IMR-90 (cell line): ENCODE results near the gene UBN1. TPM values are rescaled to one million over a fixed set of nuclear protein-coding genes. Genes with fewer than 3 reads are reported as not detected.

Experiments
- ATAC-seq: fragments of 200-7000 bp; cut with Tn5 transposase; 2 replicates; pipeline ENCODE4 v1.9.1; 2020; ENCODE audit warnings: low read depth, mild to moderate bottlenecking, moderate library complexity
- BruUV-seq: library from RNA; stranded (reverse); fragments of 400-500 nt; replicated peaks from 2 replicates; lab custom pipeline; 2021; lab: Mats Ljungman, UMichigan
- CTCF ChIA-PET: fragments of 300-600 bp; formaldehyde crosslinking; extraction: SDS; loops from one replicate; lab custom pipeline; 2021; ENCODE audit warnings: antibody characterized with exemption; lab: Yijun Ruan, JAX
- POLR2A ChIA-PET: fragments of 300-600 bp; sonication (Branson Sonifier 250); formaldehyde crosslinking; loops from one replicate; lab custom pipeline; 2022; ENCODE audit warnings: antibody characterized with exemption; ENCODE audit not compliant: unreplicated experiment; lab: Charles Lee
- DNase-seq: peaks from one replicate; pipeline ENCODE4 v3.0.0; 2013
- H2AFZ ChIP-seq: replicated peaks from 2 replicates; pipeline ENCODE3; 2013; ENCODE audit warnings: low read length, mild to moderate bottlenecking; ENCODE audit not compliant: poor library complexity
- H2AK5ac ChIP-seq: 2 replicates; pipeline ENCODE4 v1.6.1; 2013; ENCODE audit warnings: low read depth, low read length, inconsistent platforms
- H2AK9ac ChIP-seq: replicated peaks from 2 replicates; pipeline ENCODE3; 2013; ENCODE audit warnings: mild to moderate bottlenecking, low read depth, low read length, moderate library complexity; ENCODE audit not compliant: poor library complexity
- H2BK120ac ChIP-seq: 2 replicates; pipeline ENCODE4 v1.6.1; 2013; ENCODE audit warnings: low read depth, low read length, inconsistent platforms
- H2BK15ac ChIP-seq: 3 replicates; pipeline ENCODE4 v1.6.1; 2013; ENCODE audit warnings: low read depth, low read length, inconsistent platforms
- H2BK20ac ChIP-seq: 2 replicates; pipeline ENCODE4 v1.6.1; 2013; ENCODE audit warnings: low read depth, mild to moderate bottlenecking, inconsistent platforms, low read length, moderate library complexity
- H2BK5ac ChIP-seq: 2 replicates; pipeline ENCODE4 v1.6.1; 2013; ENCODE audit warnings: mild to moderate bottlenecking, low read depth, low read length, inconsistent platforms; ENCODE audit not compliant: poor library complexity, severe bottlenecking
- H3K14ac ChIP-seq: replicated peaks from 2 replicates; pipeline ENCODE4 v1.6.1; 2013; ENCODE audit warnings: low read depth, low read length, inconsistent platforms
- H3K18ac ChIP-seq: 2 replicates; pipeline ENCODE4 v1.6.1; 2013; ENCODE audit warnings: low read depth, low read length, control low read depth
- H3K23ac ChIP-seq: 2 replicates; pipeline ENCODE4 v1.6.1; 2013; ENCODE audit warnings: low read depth, low read length, inconsistent platforms
- H3K27ac ChIP-seq: 2 replicates; pipeline ENCODE4 v1.5.1; 2013; ENCODE audit warnings: mild to moderate bottlenecking, control low read depth, low read length; ENCODE audit not compliant: insufficient read depth
- H3K27me3 ChIP-seq: 2 replicates; pipeline ENCODE4 v1.6.1; 2013; ENCODE audit warnings: low read length; ENCODE audit not compliant: control insufficient read depth, insufficient read depth
- H3K36me3 ChIP-seq: 2 replicates; pipeline ENCODE4 v1.6.1; 2013; ENCODE audit warnings: low read length, mixed read lengths; ENCODE audit not compliant: control insufficient read depth, insufficient read depth
- H3K4ac ChIP-seq: 2 replicates; pipeline ENCODE4 v1.6.1; 2013; ENCODE audit warnings: low read depth, low read length, inconsistent platforms
- H3K4me1 ChIP-seq: 2 replicates; pipeline ENCODE4 v1.6.1; 2013; ENCODE audit warnings: low read length, mixed read lengths; ENCODE audit not compliant: control insufficient read depth, insufficient read depth
- H3K4me2 ChIP-seq: 2 replicates; pipeline ENCODE4 v1.6.1; 2013; ENCODE audit warnings: low read depth, mild to moderate bottlenecking, control low read depth, low read length, moderate library complexity
- H3K4me3 ChIP-seq: 2 replicates; pipeline ENCODE4 v1.5.1; 2013; ENCODE audit warnings: low read depth, mild to moderate bottlenecking, control low read depth, low read length, moderate library complexity; ENCODE audit not compliant: insufficient read depth
- H3K56ac ChIP-seq: 2 replicates; pipeline ENCODE4 v1.6.1; 2013; ENCODE audit warnings: low read length, inconsistent platforms; ENCODE audit not compliant: insufficient read depth; ENCODE audit errors: extremely low read depth
- H3K79me1 ChIP-seq, 2 experiments: 2 replicates each; pipeline ENCODE4 v1.6.1; 2013; ENCODE audit warnings: low read length in 2 of 2, inconsistent platforms in 1 of 2, low read depth in 1 of 2
- H3K9ac ChIP-seq: 2 replicates; pipeline ENCODE4 v1.6.1; 2013; ENCODE audit warnings: low read depth, low read length, control low read depth
- H3K9me1 ChIP-seq: 2 replicates; pipeline ENCODE4 v1.6.1; 2013; ENCODE audit warnings: low read length, inconsistent platforms; ENCODE audit not compliant: insufficient read depth
- H3K9me3 ChIP-seq: 2 replicates; pipeline ENCODE4 v1.6.1; 2013; ENCODE audit warnings: low read length; ENCODE audit not compliant: control insufficient read depth, insufficient read depth
- H4K20me1 ChIP-seq: 2 replicates; pipeline ENCODE4 v1.6.1; 2013; ENCODE audit warnings: low read length, inconsistent platforms; ENCODE audit not compliant: insufficient read depth
- H4K5ac ChIP-seq: 2 replicates; pipeline ENCODE4 v1.6.1; 2013; ENCODE audit warnings: mild to moderate bottlenecking, low read depth, low read length, control low read depth
- H4K8ac ChIP-seq, 2 experiments: 2 replicates each; pipeline ENCODE4 v1.6.1; 2013; ENCODE audit warnings: low read depth in 2 of 2, low read length in 2 of 2, control low read depth in 1 of 2, inconsistent platforms in 1 of 2
- H4K91ac ChIP-seq: 2 replicates; pipeline ENCODE4 v1.6.1; 2013; ENCODE audit warnings: low read depth, low read length, inconsistent platforms; ENCODE audit not compliant: insufficient read depth
- BHLHE40 ChIP-seq: fragments of 150-350 bp; IDR thresholded peaks from 2 replicates; pipeline ENCODE4 v1.6.1; 2016; ENCODE audit warnings: mild to moderate bottlenecking, low read depth, low read length
- CEBPB ChIP-seq: IDR thresholded peaks from 2 replicates; pipeline ENCODE4 v1.6.1; 2012; ENCODE audit warnings: low read depth, low read length, improper control_type of control experiment
- CTCF ChIP-seq: conservative IDR thresholded peaks from 2 replicates; pipeline ENCODE4 v1.5.1; 2012; ENCODE audit warnings: mild to moderate bottlenecking, low read depth, low read length, improper control_type of control experiment
- ELK1 ChIP-seq: fragments of 150-350 bp; IDR thresholded peaks from 2 replicates; pipeline ENCODE4 v1.6.1; 2016; ENCODE audit warnings: low read depth, mild to moderate bottlenecking, low read length, moderate library complexity, borderline replicate concordance
- FOS ChIP-seq: fragments of 150-350 bp; IDR thresholded peaks from 2 replicates; pipeline ENCODE4 v1.6.1; 2016; ENCODE audit warnings: low read depth, low read length
- MAFK ChIP-seq: IDR thresholded peaks from 2 replicates; pipeline ENCODE4 v1.6.1; 2012; ENCODE audit warnings: low read depth, low read length, improper control_type of control experiment
- MAZ ChIP-seq: IDR thresholded peaks from 2 replicates; pipeline ENCODE4 v1.6.1; 2012; ENCODE audit warnings: low read depth, mild to moderate bottlenecking, low read length, improper control_type of control experiment, moderate library complexity, borderline replicate concordance
- MXI1 ChIP-seq: IDR thresholded peaks from 2 replicates; pipeline ENCODE4 v1.6.1; 2012; ENCODE audit warnings: low read depth, mild to moderate bottlenecking, low read length, moderate library complexity, borderline replicate concordance
- NFE2L2 ChIP-seq: fragments of 150-350 bp; IDR thresholded peaks from 2 replicates; pipeline ENCODE4 v1.6.1; 2016; ENCODE audit warnings: low read depth, mild to moderate bottlenecking, low read length
- POLR2A ChIP-seq: IDR thresholded peaks from 2 replicates; pipeline ENCODE4 v1.6.1; 2012; ENCODE audit warnings: mild to moderate bottlenecking, low read depth, low read length
- RAD21 ChIP-seq: IDR thresholded peaks from 2 replicates; pipeline ENCODE4 v1.6.1; 2012; ENCODE audit warnings: low read length, improper control_type of control experiment
- RCOR1 ChIP-seq: IDR thresholded peaks from 2 replicates; pipeline ENCODE4 v1.6.1; 2012; ENCODE audit warnings: mild to moderate bottlenecking, low read length, improper control_type of control experiment; ENCODE audit not compliant: insufficient replicate concordance
- RFX5 ChIP-seq: IDR thresholded peaks from 2 replicates; pipeline ENCODE4 v1.8.0; 2012; ENCODE audit warnings: low read depth, mild to moderate bottlenecking, low read length, moderate library complexity
- SMC3 ChIP-seq: fragments of 150-350 bp; IDR thresholded peaks from 2 replicates; pipeline ENCODE4 v1.6.1; 2016; ENCODE audit warnings: low read depth, mild to moderate bottlenecking, antibody characterized with exemption, low read length, moderate library complexity
- WGBS, 2 experiments: methylation state at CpG; one replicate each; pipeline versions ENCODE4 v1.1.5 to v1.1.7; 2013; ENCODE audit warnings: missing lambda C conversion rate in 2 of 2; ENCODE audit not compliant: insufficient read length in 1 of 2; ENCODE audit errors: extremely low coverage in 2 of 2; 5-methylcytosine and 5-hydroxymethylcytosine counted together
- dilution Hi-C: fragments of 300-500 bp; cut with HindIII; formaldehyde crosslinking; loops from one replicate; pipeline ENCODE4 v1.14.3; 2018; ENCODE audit warnings: low sequenced_read_pairs; ENCODE audit not compliant: unreplicated experiment
- in situ Hi-C: fragments of 300-500 bp; cut with MboI; formaldehyde crosslinking; loops from 3 replicates; pipeline ENCODE4 v1.14.3; 2019; ENCODE audit warnings: low sequenced_read_pairs, inconsistent platforms, mixed read lengths
- intact Hi-C: fragments of 100-400 bp; cut with micrococcal nuclease; formaldehyde crosslinking; loops from 2 replicates; pipeline ENCODE4 v1.10.0; 2022
- polyA plus RNA-seq, 3 experiments: library from polyadenylated mRNA; depleted of rRNA; stranded (reverse); fragments of >200 nt; gene quantifications; 2 replicates each; pipeline ENCODE4 v1.2.3, GENCODE V29; 2012; ENCODE audit warnings: low replicate concordance in 1 of 3
- total RNA-seq: library from RNA; depleted of rRNA; stranded (reverse); fragments of >200 nt; gene quantifications from 2 replicates; pipeline ENCODE4 v1.2.3, GENCODE V29; 2012
- TF ChIP-seq, protein P1 (sequence below): fragments of 150-350 bp; IDR thresholded peaks from 2 replicates; pipeline ENCODE4 v1.6.1; 2017; ENCODE audit warnings: mild to moderate bottlenecking, antibody characterized with exemption, low read length, low read depth

The UBN1 gene
- total and polyA plus RNA-seq, 2 of the 4 experiments (the other 2 are of a cell fraction), result 5.7 to 16.3 TPM

DNA sequence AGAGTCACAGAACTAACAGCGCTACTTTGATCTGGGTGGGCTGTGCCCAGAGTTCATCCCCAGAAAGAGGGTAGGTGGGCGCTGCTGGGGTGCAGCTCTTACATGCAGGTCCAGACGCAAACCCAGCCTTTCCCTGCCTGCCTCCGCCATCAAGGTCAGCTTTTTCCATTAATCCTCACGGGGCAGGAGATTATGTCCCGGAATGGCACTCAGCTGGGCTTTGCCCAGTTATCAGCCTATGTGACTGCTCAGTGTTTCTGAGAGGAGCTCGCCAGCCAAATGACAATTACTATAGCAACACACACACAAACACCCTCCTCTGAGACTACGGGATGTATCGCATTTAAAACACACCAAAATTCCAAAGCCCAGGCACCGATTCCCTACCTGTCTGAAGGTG, 20.3 kb upstream of the UBN1 start:
- H3K18ac ChIP-seq, result no peak overlapping the region
- H3K36me3 ChIP-seq, result peaks cover 71% of the 10 kb centered on the region
- no peak overlapping the region for H2BK15ac ChIP-seq
- H2BK120ac ChIP-seq, result no peak overlapping the region
- no peak overlapping the region for H4K5ac ChIP-seq
- intact Hi-C loops, result no loop called here
- no peak overlapping the region for H4K91ac ChIP-seq
- no peak for ATAC-seq
- H3K4ac ChIP-seq, result no peak overlapping the region
- no peak overlapping the region for H3K4me2 ChIP-seq
- dilution Hi-C loops, result no loop called here
- no TSS peak for BruUV-seq
- no peak overlapping the region for H3K56ac ChIP-seq
- H2AK5ac ChIP-seq, result no peak overlapping the region
- H3K9me1 ChIP-seq, result no peaks in the 10 kb centered on the region
- H3K79me1 ChIP-seq, result peaks cover 22 to 27% of the 10 kb centered on the region in 2 experiments
- ChIA-PET POLR2A (interaction anchor here (0.6 kb wide), 1 partner anchor 9 kb away, joined by 4 read pairs; no protein-coding TSS in a partner anchor), CTCF (no interaction called here)
- no peak for TF ChIP-seq ELK1
- no peak for TF ChIP-seq RFX5
- TF ChIP-seq BHLHE40, result no peak
- TF ChIP-seq FOS, result no peak
- no peak for TF ChIP-seq NFE2L2
- no peak for TF ChIP-seq RAD21
- TF ChIP-seq, protein P1, sequence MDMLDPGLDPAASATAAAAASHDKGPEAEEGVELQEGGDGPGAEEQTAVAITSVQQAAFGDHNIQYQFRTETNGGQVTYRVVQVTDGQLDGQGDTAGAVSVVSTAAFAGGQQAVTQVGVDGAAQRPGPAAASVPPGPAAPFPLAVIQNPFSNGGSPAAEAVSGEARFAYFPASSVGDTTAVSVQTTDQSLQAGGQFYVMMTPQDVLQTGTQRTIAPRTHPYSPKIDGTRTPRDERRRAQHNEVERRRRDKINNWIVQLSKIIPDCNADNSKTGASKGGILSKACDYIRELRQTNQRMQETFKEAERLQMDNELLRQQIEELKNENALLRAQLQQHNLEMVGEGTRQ, result no peak
- no peak for TF ChIP-seq CTCF
- no peak for TF ChIP-seq SMC3
- no peak for TF ChIP-seq CEBPB
- no peak for TF ChIP-seq MAZ
- TF ChIP-seq RCOR1, result no peak
- no peak for TF ChIP-seq POLR2A
- TF ChIP-seq MAFK, result no peak
- no peak for TF ChIP-seq MXI1
- H3K23ac ChIP-seq, result no peak overlapping the region
- no peaks in the 10 kb centered on the region for H3K9me3 ChIP-seq
- no peak overlapping the region for H2AFZ ChIP-seq
- no peak overlapping the region for H3K14ac ChIP-seq
- in situ Hi-C loops, result no loop called here
- no peak overlapping the region for H3K27ac ChIP-seq
- H4K8ac ChIP-seq, result no peak overlapping the region
- no peak overlapping the region for H2AK9ac ChIP-seq
- H2BK5ac ChIP-seq, result no peak overlapping the region
- no peaks in the 10 kb centered on the region for H3K4me1 ChIP-seq
- no peak overlapping the region for H3K9ac ChIP-seq
- no peak for DNase-seq
- H3K27me3 ChIP-seq, result no peaks in the 10 kb centered on the region
- no peak overlapping the region for H2BK20ac ChIP-seq
- 91% methylated on average over 10 of the region's 10 CpGs; no CpG with 5 or more reads in 1 of the 2 experiments for WGBS, 2 experiments
- peaks cover 18% of the 10 kb centered on the region; the same call in 1 of the 2 replicates for H4K20me1 ChIP-seq
- H3K4me3 ChIP-seq, result no peak overlapping the region
